Tibial nerve (tissue), 4 donors: ENCODE results near the gene PRDX5.

ENCODE experiments used
- CTCF ChIP-seq, 5 experiments: fragments of 200-600 bp in 3 of 5; fragments of 450-650 bp in 2 of 5; sonication (generic) in 3 of 5; IDR thresholded peaks; one replicate each; pipeline ENCODE4 v1.5.1; 2016 to 2019; ENCODE audit warnings: antibody characterized with exemption in 5 of 5, mild to moderate bottlenecking in 3 of 5, moderate library complexity in 2 of 5
- EP300 ChIP-seq, 2 donors: sonication (generic); formaldehyde crosslinking; IDR thresholded peaks; one replicate each; pipeline ENCODE4 v1.6.1; 2017; ENCODE audit warnings: antibody characterized with exemption in 2 of 2, mild to moderate bottlenecking in 1 of 2
- POLR2A ChIP-seq, 2 donors: fragments of 450-650 bp; IDR thresholded peaks; one replicate each; pipeline ENCODE4 v1.6.1; 2017; ENCODE audit warnings: antibody characterized with exemption in 2 of 2, mild to moderate bottlenecking in 2 of 2, moderate library complexity in 2 of 2

GRCh38 chr11:64294774-64295173, 23.1 kb upstream of the PRDX5 start:
- TF ChIP-seq CTCF (IDR thresholded peaks at IDR 0.05) (no peak), POLR2A (IDR thresholded peaks at IDR 0.05) (no peak), EP300 (IDR thresholded peaks at IDR 0.05) (no peak)
